ENCODE data around the gene FKTN. TPM values are rescaled to one million over a fixed set of nuclear protein-coding genes. Genes with fewer than 3 reads are reported as not detected.

The FKTN gene
- total RNA-seq, 1 experiment from 2014 or later: 17.3 TPM

GRCh38 chr9:105683688-105684275, 125.9 kb downstream of the FKTN start:
- no peak overlapping the region for H3K4me2 ChIP-seq (ENCODE audit: low read length)
- ATAC-seq: no peak
- H3K4me1 ChIP-seq (ENCODE audit: control insufficient read depth in 1 of 2, insufficient read depth in 2 of 2, low read length in 2 of 2): 0 out of 4 replicates have a peak, but pooled peaks cover 0 to 3% of the 10 kb centered on the region in 2 experiments
- no peak overlapping the region for H3K27ac ChIP-seq (ENCODE audit: low read depth, low read length)
- CTCF ChIA-PET: no interaction called here
- no peaks in the 10 kb centered on the region for H3K79me2 ChIP-seq (ENCODE audit: insufficient read depth, low read length)
- H3K9ac ChIP-seq (ENCODE audit: low read length): no peak overlapping the region
- BruUV-seq (replicated peaks): no TSS peak
- intact Hi-C loops (cut with micrococcal nuclease): no loop called here
- no peak overlapping the region for H3K4me3 ChIP-seq (replicated peaks in 1 of 2; ENCODE audit: low read depth in 1 of 2, low read length in 2 of 2)
- H3K9me3 ChIP-seq (ENCODE audit: control insufficient read depth in 1 of 2, insufficient read depth in 1 of 2, low read depth in 1 of 2, low read length in 2 of 2): no peaks in the 10 kb centered on the region
- RAD21 ChIA-PET (ENCODE audit: low non-redundant PET in 1 of 2, low total read pairs in 2 of 2, uncharacterized antibody in 2 of 2, unreplicated experiment in 2 of 2): no interaction called here
- no peaks in the 10 kb centered on the region for H3K36me3 ChIP-seq (ENCODE audit: control insufficient read depth in 1 of 2, insufficient read depth in 2 of 2, low read length in 2 of 2)
- H3K27me3 ChIP-seq (ENCODE audit: insufficient read depth, low read length): no peaks in the 10 kb centered on the region
- POLR2A ChIA-PET: no interaction called here
- no peak overlapping the region for H2AFZ ChIP-seq (ENCODE audit: low read depth, low read length, poor library complexity, severe bottlenecking)
- DNase-seq (ENCODE audit: low read depth, low spot score): no peak
- no peaks in the 10 kb centered on the region for H4K20me1 ChIP-seq (ENCODE audit: insufficient read depth)
- no peak for TF ChIP-seq CTCF (IDR thresholded peaks at IDR 0.05 in 2 of 3, conservative IDR thresholded peaks at IDR 0.05 in 1 of 3; ENCODE audit: borderline replicate concordance in 1 of 3, insufficient read depth in 1 of 3, low read depth in 2 of 3, low read length in 2 of 3)
- TF ChIP-seq POLR2A (IDR thresholded peaks at IDR 0.05; ENCODE audit: borderline replicate concordance, extremely low read depth, insufficient read depth, insufficient read length): no peak
- TF ChIP-seq, protein P1, sequence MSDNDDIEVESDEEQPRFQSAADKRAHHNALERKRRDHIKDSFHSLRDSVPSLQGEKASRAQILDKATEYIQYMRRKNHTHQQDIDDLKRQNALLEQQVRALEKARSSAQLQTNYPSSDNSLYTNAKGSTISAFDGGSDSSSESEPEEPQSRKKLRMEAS (IDR thresholded peaks at IDR 0.05): no peak
- no peak for TF ChIP-seq CEBPB (IDR thresholded peaks at IDR 0.05; ENCODE audit: low read depth)
- no peak for TF ChIP-seq SIN3A (IDR thresholded peaks at IDR 0.05; ENCODE audit: low read depth)
- no peak for TF ChIP-seq ZNF274 (IDR thresholded peaks at IDR 0.05; ENCODE audit: low read depth, low read length)
- TF ChIP-seq EZH2phosphoT487 (IDR thresholded peaks at IDR 0.05; ENCODE audit: borderline replicate concordance): no peak
- no peak for TF ChIP-seq EZH2 (IDR thresholded peaks at IDR 0.05)
- no peak for TF ChIP-seq FOSL1 (IDR thresholded peaks at IDR 0.05; ENCODE audit: low read depth)
- no peaks in the 10 kb centered on the region; the same call in 1 of the 2 replicates for H3K9me2 ChIP-seq (ENCODE audit: insufficient read depth)
